ENCODE results near the gene PTPRK. TPM values are rescaled to one million over a fixed set of nuclear protein-coding genes. Genes with fewer than 3 reads are reported as not detected.

Gene PTPRK
- total RNA-seq, 4 donors from 2014 or later: 26.7 to 47.5 (median 41.4) TPM

DNA sequence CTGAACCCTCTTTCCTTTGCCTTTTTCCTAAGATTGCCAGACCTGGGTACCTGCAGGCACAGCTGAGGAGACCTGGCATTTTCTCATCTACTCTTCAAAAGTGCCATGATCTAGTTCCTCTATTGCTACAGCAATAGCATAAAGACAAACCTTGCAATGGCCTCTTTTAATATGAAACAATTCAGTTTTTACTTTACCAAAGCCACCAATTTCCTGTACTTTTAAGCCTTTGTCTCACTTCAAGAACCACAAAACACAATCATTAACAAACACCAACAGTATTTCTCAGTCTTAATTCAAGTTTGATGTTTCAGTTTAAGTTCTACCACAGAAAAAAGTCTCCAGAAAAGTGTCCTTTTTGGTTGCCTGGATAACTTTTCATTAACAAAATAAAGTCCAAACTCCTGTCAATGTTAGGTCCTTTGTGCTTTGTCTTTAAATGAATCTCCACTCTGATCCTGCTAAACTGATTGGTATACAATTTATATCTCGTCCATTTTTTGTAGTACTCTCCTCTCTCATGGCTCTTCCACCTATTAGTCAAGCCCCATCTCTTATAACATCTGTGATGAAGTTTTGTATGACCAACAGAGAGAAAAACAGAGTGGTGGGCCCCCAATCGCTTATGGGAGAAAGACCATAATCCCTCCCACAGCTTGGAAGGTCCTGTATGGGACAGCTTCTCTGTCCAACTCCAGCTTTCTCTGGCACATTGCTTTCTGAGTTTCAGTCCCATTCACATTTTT, 569.1 kb downstream of the PTPRK start:
- TF ChIP-seq POLR2A (IDR thresholded peaks at IDR 0.05): no peak
- TF ChIP-seq, protein P1, sequence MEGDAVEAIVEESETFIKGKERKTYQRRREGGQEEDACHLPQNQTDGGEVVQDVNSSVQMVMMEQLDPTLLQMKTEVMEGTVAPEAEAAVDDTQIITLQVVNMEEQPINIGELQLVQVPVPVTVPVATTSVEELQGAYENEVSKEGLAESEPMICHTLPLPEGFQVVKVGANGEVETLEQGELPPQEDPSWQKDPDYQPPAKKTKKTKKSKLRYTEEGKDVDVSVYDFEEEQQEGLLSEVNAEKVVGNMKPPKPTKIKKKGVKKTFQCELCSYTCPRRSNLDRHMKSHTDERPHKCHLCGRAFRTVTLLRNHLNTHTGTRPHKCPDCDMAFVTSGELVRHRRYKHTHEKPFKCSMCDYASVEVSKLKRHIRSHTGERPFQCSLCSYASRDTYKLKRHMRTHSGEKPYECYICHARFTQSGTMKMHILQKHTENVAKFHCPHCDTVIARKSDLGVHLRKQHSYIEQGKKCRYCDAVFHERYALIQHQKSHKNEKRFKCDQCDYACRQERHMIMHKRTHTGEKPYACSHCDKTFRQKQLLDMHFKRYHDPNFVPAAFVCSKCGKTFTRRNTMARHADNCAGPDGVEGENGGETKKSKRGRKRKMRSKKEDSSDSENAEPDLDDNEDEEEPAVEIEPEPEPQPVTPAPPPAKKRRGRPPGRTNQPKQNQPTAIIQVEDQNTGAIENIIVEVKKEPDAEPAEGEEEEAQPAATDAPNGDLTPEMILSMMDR (IDR thresholded peaks at IDR 0.05): no peak
- intact Hi-C loops (cut with DNase I; ENCODE audit: low total_unique reads): no loop called here
- DNase-seq (ENCODE audit: low spot score in 2 of 2): no peak
- 83 to 88% methylated on average over 2 of the region's 2 CpGs for WGBS, 2 donors
- H3K4me3 ChIP-seq (ENCODE audit: low read depth, poor library complexity, severe bottlenecking): no peak overlapping the region

DNA sequence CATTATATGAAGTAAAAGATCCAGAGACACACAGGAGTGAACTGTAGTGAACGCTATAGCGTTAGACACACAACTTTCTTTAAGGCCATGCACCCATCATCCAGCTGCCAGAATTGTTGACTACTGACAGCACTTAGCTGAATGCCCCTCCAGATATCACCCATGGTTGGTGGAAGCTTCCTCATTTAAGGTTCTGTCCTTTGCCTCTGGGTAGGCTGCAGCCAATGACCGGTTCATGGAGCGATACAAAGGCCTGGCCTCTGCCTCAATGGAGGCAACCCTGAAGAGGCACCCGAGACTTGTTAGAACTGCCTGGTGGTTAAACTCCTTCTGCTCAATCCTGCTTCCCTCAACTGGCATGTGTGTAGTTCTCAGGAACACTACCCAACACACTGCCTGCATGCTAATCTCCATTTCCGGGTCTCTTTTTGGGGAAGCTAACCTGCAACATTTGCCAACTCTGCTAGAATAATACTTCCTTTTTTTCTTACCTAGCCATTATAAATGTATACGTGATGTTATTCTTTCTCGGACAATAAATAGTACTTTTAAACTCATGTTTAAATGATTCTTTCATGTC, 569.7 kb downstream of the PTPRK start:
- H3K4me3 ChIP-seq (ENCODE audit: low read depth, poor library complexity, severe bottlenecking): no peak overlapping the region
- TF ChIP-seq POLR2A (IDR thresholded peaks at IDR 0.05): no peak
- TF ChIP-seq, protein P1 (IDR thresholded peaks at IDR 0.05): no peak
- WGBS, 2 donors: 86% methylated on average over 8 of the region's 8 CpGs
- DNase-seq (ENCODE audit: low spot score in 2 of 2): no peak
- intact Hi-C loops (cut with DNase I; ENCODE audit: low total_unique reads): no loop called here

GRCh38 chr6:127949251-127949650, 571.1 kb downstream of the PTPRK start:
- DNase-seq (ENCODE audit: low spot score in 2 of 2): no peak
- no peak overlapping the region for H3K4me3 ChIP-seq (ENCODE audit: low read depth, poor library complexity, severe bottlenecking)
- no peak for TF ChIP-seq POLR2A (IDR thresholded peaks at IDR 0.05)
- TF ChIP-seq, protein P1 (IDR thresholded peaks at IDR 0.05): no peak
- 94 to 95% methylated on average over 3 of the region's 3 CpGs for WGBS, 2 donors
- intact Hi-C loops (cut with DNase I; ENCODE audit: low total_unique reads): no loop called here

- TF ChIP-seq, protein P1 (IDR thresholded peaks at IDR 0.05): no peak
- no peak for TF ChIP-seq POLR2A (IDR thresholded peaks at IDR 0.05)
- no peak for DNase-seq (ENCODE audit: low spot score in 2 of 2)
- intact Hi-C loops (cut with DNase I; ENCODE audit: low total_unique reads): no loop called here
- H3K4me3 ChIP-seq (ENCODE audit: low read depth, poor library complexity, severe bottlenecking): no peak overlapping the region
- 92 to 97% methylated on average over 2 of the region's 2 CpGs for WGBS, 2 donors
Observed at GRCh38 chr6:127946388-127946787, 574.0 kb downstream of the PTPRK start.

- no peak overlapping the region for H3K4me3 ChIP-seq (ENCODE audit: low read depth, poor library complexity, severe bottlenecking)
- no peak for TF ChIP-seq POLR2A (IDR thresholded peaks at IDR 0.05)
- TF ChIP-seq, protein P1 (IDR thresholded peaks at IDR 0.05): no peak
- DNase-seq (ENCODE audit: low spot score in 2 of 2): no peak
- 88 to 90% methylated on average over 3 of the region's 3 CpGs for WGBS, 2 donors
- intact Hi-C loops (cut with DNase I; ENCODE audit: low total_unique reads): no loop called here
Observed at GRCh38 chr6:127945434-127946097, 574.8 kb downstream of the PTPRK start.

Data from lower leg skin (tissue), 4 donors.